ENCODE results near the gene TFAP2B.

DNA sequence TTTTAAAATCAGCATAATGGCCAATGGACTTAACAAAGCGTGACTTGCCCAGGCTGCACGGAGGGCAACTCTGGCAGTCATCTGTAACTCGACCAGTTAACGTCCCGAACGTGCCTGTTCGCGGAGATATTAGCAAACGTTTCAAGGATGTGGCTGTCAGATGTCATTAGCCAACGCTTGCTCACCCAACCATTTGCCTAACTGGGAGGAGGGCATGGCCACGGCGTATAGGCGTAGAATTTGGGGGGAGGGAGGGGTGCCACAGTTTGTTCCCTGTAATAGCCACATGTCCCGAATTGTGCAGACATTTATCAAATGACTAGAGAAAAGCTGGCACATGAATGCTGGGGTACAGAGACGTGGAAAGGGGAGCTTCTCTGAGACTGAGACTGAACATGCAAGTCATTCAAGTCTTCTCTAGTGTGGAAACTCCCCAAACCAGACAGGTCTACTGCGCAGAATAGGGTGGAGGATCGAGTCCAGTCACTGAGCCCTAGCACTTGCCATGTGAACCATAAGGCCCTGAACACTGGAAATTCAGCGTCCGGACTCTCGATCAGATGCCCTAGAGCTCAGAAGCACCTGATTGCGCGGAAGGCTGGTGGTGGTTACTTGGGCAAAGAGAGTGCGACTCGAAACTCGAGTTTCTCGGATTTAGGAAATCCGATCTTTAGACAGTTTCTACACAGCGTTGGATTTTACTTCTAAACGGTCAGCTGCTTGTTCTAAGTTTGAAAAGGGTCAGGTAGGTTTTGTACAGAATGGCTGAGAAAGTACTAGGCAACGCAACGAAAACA, 32.6 kb downstream of the TFAP2B start:
- TF ChIP-seq CTCF (conservative IDR thresholded peaks at IDR 0.05 in 1 of 2, IDR thresholded peaks at IDR 0.05 in 1 of 2; ENCODE audit: low read depth in 1 of 2, low read length in 2 of 2) (no peak), EZH2 (IDR thresholded peaks at IDR 0.05; ENCODE audit: low read length, missing control alignments) (no peak)

Data from fibroblast of lung (primary cell).